GM04504 (cell line): ENCODE measurements around the gene FARP2.

Experiments
- DNase-seq: peaks from one replicate; pipeline ENCODE4 v3.0.0-alpha.2; 2012; ENCODE audit warnings: low read depth

The FARP2 gene

GRCh38 chr2:241323778-241324177, 32.3 kb upstream of the FARP2 start:
- no peak for DNase-seq

GRCh38 chr2:241324775-241325174, 31.3 kb upstream of the FARP2 start:
- no peak for DNase-seq

- DNase-seq, result no peak
These were observed 30.8 kb upstream of the FARP2 start for GRCh38 chr2:241325257-241325656.

DNA sequence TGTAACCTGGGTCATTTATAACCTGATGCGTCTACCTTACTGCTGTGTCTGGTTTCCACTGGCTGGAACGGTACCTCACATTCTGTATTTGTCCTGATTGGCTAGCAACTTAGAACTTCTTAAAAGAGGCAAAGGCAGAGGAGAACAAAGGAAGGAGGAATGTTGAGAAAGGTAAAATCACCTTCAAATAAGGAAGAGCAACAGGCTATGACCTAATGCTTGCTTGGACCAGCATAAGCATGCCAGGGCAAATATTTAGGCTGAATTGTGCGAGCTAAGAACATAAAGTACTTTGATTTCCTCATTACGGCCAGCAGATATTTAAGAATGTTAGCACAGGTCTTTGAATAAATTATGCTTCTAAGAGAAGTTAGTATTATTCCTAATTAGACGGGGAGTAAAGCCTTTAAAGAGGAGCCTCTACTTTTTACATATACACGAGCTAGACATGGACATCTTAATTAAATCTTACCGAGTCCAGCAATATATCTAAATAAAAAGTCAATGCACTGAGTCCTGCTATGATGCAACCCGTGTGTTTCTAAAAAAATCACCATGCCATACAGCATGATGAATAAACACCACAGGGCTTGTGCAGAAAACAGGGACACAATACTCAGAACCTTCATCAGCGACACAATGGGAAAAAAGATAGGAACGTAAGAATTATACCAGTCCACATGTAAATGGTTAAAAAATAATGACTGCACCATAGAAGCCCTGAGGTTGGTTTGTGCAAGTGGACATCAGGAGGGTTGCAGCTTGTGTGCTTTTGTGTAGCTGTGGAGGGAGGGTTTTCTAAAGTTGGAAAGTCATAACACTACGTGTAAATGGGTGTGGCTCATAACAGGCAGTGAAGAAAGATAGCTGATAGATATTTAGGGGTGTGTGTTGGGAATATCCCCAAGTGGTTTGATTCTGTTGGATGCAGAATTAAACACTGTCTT, 26.1 kb upstream of the FARP2 start:
- DNase-seq, result no peak

- no peak for DNase-seq
These were observed 25.5 kb upstream of the FARP2 start for GRCh38 chr2:241330616-241330981.

- DNase-seq, result no peak
These were observed 21.3 kb upstream of the FARP2 start for GRCh38 chr2:241334813-241335212.

- DNase-seq, result no peak
These were observed 16.1 kb upstream of the FARP2 start for GRCh38 chr2:241339839-241340630.

DNA sequence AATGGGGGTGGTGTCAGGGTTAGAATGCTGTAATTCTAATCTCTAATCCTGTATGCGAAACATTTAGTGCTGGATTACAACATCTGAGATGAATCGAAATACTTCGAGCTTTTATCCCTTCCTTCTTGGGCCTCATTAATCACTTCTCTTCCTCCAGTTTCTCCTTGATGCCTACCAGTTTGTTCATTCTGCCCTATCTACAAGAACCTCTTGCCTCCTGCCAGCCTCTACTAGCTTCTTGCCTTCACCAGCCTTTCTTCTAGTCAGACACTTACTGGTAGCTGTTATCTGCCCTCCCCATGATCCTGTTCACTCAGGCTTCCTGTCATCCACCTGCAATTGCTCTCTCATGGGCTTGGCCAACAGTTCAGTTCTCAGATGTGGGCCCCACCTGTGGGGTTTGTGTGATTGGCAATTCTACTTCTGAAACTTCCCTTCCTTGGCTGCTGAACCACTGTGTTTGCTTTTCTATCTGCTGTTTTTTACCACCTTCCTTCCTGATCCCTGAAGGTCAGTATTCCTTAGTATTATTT, 15.4 kb upstream of the FARP2 start:
- DNase-seq, result no peak

DNA sequence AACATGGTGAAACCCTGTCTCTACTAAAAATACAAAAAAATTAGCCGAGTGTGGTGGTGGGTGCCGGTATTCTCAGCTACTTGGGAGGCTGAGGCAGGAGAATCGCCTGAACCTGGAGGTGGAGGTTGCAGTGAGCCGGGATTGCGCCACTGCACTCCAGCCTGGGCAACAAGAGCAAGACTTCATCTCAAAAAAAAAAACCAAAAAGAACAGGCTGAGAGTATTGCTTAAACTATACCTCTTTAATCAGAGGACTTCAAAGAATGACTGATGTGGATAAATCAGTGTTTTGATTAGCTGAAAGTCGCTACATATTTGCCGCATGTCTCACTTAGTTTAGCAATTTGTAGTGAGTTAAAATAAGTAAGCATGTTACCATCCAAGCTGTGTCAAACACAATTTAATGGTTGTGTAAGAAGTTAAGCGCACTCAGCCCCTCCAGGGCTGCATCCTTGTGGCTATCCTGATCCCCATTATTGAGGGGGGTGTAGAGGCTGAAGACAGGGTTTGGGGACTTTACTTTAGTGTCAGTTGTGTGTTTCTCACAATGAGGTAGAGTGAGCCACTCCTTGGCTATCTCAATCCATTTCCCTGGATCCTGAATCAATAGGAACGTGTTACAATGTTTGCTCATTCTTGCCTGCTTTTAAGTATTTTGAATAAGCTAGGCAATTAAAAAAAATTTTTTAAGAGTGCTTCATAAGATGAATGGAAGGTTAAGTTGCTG, 11.0 kb upstream of the FARP2 start:
- no peak for DNase-seq

GRCh38 chr2:241349941-241350340, 6.1 kb upstream of the FARP2 start:
- no peak for DNase-seq

DNA sequence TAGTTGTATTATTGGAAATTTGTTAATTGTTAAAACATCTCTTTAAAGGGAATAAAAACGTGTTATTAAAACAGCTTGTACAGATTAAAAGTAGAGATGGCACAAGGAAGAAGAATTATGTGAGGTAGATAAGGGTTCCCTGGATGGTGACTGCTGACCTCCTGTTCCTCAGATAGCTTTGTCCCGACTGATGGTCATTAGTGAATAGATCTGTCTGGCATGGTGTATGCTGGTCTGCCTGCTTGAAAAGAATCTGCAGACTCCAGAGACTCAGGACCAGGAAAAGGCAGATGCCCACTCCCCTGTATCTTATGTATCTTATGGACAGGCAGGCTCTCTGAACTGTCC, 5.6 kb upstream of the FARP2 start:
- DNase-seq, result no peak

DNA sequence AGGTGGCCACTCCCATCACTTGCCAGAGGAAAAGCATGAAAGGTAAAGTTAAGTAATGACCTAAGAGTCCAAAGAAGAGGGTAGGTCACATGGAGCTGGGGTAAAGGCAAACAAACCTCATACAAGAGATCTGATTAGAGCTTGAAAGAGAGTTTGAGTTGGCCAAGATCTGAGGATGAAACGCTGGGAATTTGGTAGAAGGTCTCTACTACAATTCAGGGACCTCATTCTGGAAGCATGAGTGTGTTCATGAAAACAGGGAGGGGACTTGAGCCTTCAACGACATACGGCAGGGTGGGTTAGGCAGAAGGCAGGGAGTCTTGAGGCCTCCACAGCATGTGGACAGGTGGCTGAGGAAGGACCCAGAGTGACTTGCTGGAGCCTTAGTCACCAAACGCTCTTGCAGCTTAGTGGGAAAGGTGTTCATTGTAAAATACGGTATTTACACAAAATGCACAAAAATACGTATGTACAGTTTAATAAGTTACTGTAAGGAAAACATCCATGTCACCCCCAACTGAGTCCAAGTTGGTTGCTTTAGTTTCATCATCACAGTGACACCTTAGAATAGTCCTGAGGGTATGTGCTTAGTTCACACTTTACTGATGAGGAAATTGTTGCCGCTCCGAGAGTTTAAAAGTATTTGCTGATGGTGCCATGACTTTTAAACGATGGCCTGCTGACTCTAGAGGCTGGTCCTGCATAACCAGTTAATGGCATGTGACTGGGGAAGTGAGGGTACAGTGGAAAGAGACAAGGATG, 5.0 kb upstream of the FARP2 start:
- DNase-seq, result no peak

GRCh38 chr2:241351640-241352031, 4.4 kb upstream of the FARP2 start:
- DNase-seq, result no peak

GRCh38 chr2:241352227-241352626, 3.9 kb upstream of the FARP2 start:
- no peak for DNase-seq

- DNase-seq, result no peak
These were observed 1.1 kb upstream of the FARP2 start for GRCh38 chr2:241354668-241355658.

DNA sequence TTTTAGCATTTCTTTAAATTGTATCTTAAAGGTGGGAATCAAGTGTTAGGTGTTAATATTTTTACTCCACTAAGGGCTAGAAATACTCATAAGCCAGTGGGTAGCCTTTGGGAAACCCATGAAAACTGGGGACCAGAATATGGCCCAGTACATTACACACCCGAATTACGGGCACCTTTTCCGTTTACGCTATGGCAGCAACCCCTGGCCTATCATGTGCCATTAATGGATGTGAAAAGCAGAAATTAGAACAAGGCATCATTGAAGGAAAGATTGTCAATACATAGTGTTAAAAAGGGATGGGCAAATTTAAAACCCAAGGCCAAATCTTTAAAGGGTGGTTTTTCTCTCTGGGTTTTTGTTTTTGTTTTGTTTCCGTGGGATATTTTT, 781 bp downstream of the FARP2 start:
- no peak for DNase-seq

- no peak for DNase-seq
These were observed 1.4 kb downstream of the FARP2 start for GRCh38 chr2:241357531-241357930.

DNA sequence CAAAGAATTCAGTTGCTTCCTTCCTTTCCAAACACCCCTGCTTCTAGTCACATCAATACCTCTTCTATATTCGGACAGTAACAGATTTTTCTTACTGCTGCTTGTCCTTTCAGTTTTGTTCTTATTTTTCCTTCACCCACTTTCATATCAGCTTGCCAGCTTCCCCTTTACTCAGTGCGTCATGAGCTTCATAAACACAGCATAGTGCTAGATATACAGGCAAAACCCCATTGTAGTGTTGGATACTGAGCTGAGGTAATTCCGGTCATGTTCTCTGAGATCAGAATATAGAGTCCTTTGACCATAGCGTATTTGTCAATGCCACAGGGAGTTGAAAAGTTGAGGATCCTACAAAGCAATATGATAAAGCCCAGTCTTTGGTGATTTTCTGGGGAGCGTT, 2.4 kb downstream of the FARP2 start:
- DNase-seq, result no peak

DNA sequence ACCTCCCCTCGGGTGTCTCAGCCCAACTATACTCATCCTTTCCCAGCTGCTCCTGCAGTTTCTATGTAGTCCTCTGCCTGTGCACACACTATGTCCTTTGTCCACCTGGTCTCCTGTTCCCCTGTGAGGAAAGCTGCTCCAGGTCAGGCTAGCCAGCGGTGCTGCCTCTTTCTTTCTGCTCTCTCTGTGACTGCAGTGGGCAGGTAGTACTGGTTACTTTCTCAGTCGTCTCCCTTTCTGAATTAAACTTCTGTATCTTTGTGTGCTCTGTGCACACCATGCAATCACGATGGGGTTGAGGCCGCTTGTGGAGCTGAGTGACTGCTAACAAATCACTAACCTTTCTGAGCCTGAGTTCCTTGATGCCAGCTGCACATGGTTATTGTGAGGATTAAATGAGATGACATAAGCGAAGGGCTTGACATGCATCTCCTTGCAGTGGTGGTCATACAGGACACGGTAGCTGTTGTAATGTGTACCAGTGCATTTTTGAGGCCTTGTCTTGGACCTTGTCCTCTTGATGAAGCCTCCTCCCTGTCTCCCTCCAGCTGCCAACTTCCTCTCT, 3.5 kb downstream of the FARP2 start:
- DNase-seq, result no peak

DNA sequence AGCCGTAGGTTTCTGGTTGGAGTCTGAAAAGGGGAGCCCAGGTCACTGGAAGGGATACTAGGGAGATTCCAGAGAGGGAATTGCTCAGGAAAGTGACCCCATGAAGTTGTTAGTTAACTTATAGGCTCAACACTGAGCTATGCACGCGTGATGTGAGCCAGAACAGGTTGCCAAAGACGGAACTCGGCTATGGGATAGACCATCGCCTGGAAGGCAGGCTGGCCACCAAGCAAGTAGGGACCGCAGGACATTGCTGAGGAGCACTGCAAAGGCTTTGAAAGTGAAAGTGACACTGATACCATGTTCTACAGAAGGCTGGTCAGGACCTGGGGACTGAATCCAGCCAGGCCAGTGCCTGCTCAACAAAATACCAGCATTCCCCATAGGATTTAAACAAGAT, 7.3 kb downstream of the FARP2 start:
- no peak for DNase-seq
